Cardiac fibroblast (primary cell): ENCODE data around the gene MRAP2.

Source experiments
- DNase-seq, 2 donors: peaks; one replicate each; pipeline versions ENCODE4 v3.0.0 to v3.0.0-alpha.2; 2010; ENCODE audit warnings: low read depth in 2 of 2
- H3K4me3 ChIP-seq, 2 donors: replicated peaks in 1 of 2; 1 replicate in 1 of 2; 2 replicates in 1 of 2; pipeline ENCODE4 v1.5.1; 2011; ENCODE audit warnings: low read depth in 2 of 2, low read length in 2 of 2, mild to moderate bottlenecking in 2 of 2, moderate library complexity in 1 of 2
- CTCF ChIP-seq: IDR thresholded peaks from one replicate; pipeline ENCODE4 v1.5.1; 2011; ENCODE audit warnings: low read depth, mild to moderate bottlenecking, low read length, inconsistent platforms

Gene MRAP2

GRCh38 chr6:84017709-84018452 is 15.7 kb upstream of the MRAP2 start:
- no peak overlapping the region for H3K4me3 ChIP-seq
- no peak for TF ChIP-seq CTCF
- no peak for DNase-seq

- DNase-seq: no peak
- H3K4me3 ChIP-seq: no peak overlapping the region
- no peak for TF ChIP-seq CTCF
Observed at GRCh38 chr6:84018453-84019061, 15.0 kb upstream of the MRAP2 start.

- DNase-seq: no peak
- H3K4me3 ChIP-seq: no peak overlapping the region
- no peak for TF ChIP-seq CTCF
Observed at GRCh38 chr6:84019141-84019841, 14.3 kb upstream of the MRAP2 start.

- H3K4me3 ChIP-seq: no peak overlapping the region
- no peak for TF ChIP-seq CTCF
- no peak for DNase-seq
Observed at GRCh38 chr6:84019842-84020211, 13.7 kb upstream of the MRAP2 start.

- DNase-seq: no peak
- H3K4me3 ChIP-seq: no peak overlapping the region
- no peak for TF ChIP-seq CTCF
Observed at GRCh38 chr6:84021625-84022024, 11.9 kb upstream of the MRAP2 start.

- no peak for DNase-seq
- no peak for TF ChIP-seq CTCF
- no peak overlapping the region for H3K4me3 ChIP-seq
Observed at GRCh38 chr6:84026721-84027164, 6.8 kb upstream of the MRAP2 start.
